MV-4-11 (cell line): Measurements from ENCODE around the gene MYT1.
"Not testable (repeated sequence)": the region's sequence is repeated elsewhere in the genome, so short reads cannot be mapped to it uniquely, and the experiment has no call there.

Source experiments
- DNase-seq: peaks from one replicate; lab custom pipeline; 2025; lab: John Stamatoyannopoulos, UW

Gene MYT1

DNA sequence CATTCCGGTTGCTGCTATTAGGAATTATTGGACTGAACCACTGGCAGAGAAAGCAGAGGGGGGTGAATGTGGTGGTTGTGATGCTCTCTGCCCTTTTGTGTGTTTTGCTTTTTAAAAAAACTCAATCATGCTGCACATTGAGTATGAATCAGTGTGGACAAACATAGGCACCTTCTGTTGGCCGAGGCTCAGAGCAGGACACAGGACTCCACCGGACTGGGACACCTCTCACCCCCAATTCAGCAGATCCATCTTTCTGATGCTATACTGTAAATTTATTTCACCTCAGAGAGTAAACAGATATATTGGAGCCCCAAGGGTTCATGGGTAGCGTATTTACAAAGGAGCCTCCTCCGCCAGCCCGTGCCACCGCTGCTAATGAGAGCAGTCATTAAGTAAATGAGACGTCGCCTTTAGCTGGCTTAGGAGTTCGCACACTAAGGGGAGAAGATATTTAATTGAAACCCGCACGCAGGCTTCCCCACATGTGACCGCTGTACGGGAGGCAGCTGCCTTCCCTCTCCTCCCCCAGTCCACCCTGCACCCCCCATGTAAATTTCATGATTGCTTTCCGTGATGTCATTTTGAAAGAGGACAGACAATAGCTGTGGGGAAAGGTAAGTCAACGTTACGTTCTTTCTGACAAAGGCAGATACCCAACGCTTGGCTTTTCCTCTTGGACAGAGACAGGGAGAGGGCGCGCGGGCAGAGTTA lies at the start of gene MYT1:
Gene MYT1, plus strand, starts transcription at position 330 of the 714 bp plus-strand sequence. CDS start 34,410 bp downstream, outside the sequence.
- DNase-seq = no peak

DNA sequence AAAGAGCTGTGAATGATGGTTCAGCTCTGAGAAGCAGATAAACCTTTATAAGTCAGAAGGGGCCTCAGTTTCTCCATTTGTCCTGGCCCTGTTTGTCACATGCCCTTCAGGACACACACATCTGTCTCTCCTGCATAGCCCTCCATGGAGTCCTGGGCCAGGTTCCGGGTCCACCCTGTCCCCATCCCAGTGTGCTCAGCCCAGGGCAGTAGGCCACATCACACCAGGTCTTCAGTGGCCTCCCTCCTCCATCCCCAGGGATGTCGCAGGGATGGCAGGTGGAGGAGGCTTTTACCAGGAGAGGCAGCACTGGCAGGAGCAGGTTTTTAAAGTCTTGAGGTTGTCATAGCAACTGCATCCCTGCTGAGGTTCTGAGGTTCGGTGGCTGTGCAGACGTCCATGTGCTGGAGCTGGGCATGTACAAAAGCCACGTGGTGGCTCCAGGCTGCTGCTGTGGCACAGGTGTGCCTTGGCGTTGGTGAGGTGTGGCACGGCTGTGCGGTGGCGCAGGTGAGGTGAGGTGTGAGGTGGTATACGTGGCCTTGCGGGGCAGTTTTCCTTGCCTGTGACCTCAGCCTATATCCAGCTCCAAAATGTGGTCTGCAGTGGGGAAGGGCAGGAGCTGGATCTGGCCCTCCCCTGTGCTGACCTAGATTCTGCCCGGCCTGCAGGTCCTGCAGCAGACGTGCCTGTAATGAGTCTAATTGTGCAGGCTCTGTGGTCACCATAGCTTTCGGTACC lies 48.9 kb upstream of the MYT1 start:
- no peak for DNase-seq

DNA sequence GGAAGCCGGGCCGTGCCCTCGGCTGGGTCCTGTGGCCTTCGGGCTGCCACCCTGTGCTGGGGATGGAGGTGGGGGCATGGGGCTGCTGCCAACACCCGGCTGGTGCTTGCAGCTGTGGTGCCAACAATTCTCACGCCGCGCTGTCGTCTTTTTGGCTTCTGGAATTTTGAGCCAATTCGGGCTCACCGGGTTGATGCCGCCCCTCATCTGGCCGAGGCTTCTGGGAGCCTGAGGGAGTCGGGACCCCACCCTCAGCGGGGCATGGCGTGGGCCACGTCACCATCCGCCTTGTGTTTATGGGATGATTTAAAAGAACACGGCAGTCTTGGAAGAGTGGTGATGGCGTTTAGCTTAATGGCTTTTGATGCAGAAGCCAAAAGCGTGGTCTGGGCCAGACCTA lies 48.2 kb upstream of the MYT1 start:
- DNase-seq = no peak

DNA sequence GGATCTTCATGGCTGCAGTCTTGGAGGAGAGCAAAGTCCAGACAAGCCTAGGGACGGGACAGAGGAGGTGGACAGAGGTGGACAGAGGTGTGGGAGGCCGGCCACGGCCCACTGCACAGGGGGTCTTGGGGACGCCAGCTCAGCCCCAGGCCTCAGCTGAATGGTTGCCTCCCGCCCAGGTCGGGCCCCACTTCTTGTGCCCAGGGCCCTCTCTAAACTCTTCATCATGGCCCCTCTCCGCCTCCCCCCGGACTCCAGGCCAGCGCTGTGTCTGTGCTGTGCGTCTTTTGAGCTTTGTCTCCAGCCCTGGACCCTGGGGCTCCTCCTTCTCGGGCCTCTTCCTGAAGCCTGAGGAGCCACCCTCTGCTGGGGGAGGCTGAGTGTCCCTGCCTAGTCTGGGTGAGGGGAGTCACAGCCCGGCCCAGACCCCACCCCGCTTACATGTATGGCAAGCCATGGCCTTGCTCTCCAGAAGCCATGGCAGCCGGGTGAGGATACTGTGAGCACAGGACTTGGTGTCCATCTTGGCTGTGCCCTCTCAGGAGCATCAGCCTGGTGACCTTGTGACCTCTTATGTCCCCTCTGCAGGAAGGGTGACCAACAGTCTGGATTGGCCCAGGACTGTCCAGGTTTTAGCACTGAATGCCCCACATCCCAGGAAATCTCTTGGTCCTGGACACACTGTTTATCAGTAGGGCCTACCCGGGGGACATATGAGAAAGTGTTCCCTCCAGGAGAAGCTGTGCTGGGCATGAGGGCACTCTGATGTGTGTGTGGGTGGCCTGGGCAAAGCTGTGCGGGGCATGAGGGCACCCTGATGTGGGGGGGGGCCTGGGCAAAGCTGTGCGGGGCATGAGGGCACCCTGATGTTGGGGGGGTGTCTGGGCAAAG lies 47.5 kb upstream of the MYT1 start:
- no peak for DNase-seq

GRCh38 chr20:64117432-64117777 lies 46.8 kb upstream of the MYT1 start:
- not testable (repeated sequence) for DNase-seq

- DNase-seq = no peak
Observed at GRCh38 chr20:64119301-64119680, 45.0 kb upstream of the MYT1 start.

DNA sequence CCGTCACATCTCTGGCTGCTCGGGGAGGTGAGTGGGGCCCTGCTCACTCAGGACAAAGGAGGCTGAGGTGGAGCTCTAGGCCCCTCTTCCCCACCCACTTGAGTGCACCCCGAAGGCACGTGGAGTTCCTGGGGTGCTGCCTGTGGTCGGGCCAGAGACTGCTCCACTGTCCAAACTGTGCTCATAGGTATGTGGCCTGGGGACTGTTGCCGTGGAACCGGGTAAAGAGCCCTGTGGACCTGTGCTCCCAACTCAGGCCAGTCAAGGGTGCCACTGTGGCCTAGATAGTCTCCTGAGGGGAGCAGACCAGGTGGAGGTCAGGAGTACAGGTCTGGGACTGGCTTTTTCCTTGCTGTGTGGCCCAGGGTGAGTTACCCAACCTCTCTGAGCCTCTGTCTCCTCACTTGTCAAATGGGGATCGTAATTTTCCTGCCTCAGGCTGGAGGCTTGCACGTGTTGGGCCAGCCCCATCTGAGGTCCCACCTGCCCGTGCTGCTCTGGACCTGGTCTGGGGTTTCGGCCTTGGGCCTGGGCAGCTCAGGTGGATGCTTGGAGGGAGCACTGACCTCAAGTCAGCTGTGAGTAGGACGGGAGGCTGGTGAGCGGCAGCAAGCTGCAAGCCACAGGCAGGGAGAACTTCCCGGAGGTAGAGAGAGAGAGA lies 44.4 kb upstream of the MYT1 start:
- DNase-seq = no peak

GRCh38 chr20:64121586-64121985 lies 42.7 kb upstream of the MYT1 start:
- no peak for DNase-seq

DNA sequence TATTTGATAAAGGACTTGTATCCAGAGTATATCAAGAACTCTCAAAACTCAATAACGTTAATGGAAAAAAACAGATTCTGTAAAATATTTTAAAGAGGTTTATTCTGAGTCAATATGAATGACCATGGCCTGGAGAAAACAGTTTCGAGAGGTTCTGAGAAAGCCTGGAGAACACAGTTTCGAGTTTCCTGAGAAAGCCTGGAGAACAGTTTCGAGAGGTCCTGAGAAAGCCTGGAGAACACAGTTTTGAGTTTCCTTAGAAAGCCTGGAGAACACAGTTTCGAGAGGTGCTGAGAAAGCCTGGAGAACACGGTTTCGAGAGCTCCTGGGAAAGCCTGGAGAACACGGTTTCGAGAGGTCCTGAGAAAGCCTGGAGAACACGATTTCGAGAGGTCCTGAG lies 41.3 kb upstream of the MYT1 start:
- DNase-seq = not testable (repeated sequence)

GRCh38 chr20:64123517-64123916 lies 40.7 kb upstream of the MYT1 start:
- DNase-seq = not testable (repeated sequence)

DNA sequence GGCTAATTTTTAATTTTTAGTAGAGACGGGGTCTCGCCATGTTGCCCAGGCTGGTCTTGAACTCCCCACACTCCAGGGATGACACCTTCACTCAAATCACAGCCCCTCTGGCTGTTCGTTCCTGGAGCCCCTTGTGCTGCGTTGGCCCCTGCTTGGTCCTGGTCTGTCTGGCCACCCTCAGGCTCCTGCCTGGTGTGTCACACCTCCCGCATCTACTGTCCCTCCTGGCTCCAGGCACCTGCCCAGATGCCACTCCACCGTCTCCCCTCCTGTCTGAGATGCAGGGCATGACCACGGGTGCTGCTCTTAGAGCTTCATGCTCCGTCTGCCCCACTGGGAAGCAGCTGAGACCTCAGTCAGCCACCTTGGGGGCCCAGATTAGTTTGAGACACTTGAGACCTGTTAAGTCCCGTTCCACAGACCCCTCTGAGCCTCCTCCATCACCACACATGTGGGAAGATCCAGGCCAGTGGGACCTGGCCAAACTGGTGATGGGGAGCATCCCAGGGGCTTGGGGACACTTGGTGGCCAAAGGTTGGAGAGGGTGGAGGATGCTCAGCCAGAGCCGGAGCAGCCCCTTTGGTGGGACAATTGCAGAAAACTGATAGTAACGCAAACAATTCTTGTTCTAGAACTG lies 35.0 kb upstream of the MYT1 start:
- no peak for DNase-seq

DNA sequence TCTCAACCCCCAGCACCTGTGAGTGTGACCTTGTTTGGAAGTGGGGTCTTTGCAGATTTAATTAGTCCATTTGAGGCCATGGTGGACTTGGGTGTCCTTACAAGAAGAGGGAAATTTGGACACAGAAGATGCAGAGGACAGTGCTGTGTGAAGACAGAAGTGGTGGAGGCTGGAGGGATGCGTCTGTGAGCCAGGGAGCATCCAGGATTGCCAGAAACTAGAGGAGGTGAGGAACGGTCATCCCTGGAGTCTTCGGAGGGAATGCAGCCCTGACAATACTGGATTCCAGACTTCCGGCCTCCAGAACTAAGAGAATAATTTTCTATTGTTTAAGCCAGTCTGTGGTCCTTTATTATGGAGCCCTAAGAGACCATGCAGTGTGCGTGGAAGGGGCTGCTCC lies 34.0 kb upstream of the MYT1 start:
- DNase-seq = no peak

- DNase-seq = no peak
Observed at GRCh38 chr20:64130876-64131275, 33.4 kb upstream of the MYT1 start.

DNA sequence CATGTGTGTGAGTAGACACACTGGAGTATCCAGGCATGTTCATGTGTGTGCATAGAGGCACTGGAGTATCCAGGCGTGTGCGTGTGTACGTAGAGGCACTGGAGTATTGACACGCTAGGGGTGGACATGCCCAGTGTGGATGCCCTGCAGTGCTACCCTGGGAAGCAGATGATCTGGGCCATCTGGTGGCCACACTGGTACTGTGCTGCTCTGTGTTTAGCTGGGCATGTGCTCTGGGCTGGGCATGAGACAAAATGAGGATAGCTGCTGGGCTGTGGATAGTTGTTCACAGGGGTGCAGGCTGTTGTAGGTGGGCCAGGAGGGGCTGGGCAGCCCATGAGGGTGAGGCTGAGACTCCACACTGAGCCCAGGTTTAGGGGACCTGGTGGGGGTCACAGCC lies 32.8 kb upstream of the MYT1 start:
- no peak for DNase-seq

- no peak for DNase-seq
Observed at GRCh38 chr20:64133951-64134407, 30.3 kb upstream of the MYT1 start.

- not testable (repeated sequence) for DNase-seq
Observed at GRCh38 chr20:64134744-64135143, 29.5 kb upstream of the MYT1 start.

DNA sequence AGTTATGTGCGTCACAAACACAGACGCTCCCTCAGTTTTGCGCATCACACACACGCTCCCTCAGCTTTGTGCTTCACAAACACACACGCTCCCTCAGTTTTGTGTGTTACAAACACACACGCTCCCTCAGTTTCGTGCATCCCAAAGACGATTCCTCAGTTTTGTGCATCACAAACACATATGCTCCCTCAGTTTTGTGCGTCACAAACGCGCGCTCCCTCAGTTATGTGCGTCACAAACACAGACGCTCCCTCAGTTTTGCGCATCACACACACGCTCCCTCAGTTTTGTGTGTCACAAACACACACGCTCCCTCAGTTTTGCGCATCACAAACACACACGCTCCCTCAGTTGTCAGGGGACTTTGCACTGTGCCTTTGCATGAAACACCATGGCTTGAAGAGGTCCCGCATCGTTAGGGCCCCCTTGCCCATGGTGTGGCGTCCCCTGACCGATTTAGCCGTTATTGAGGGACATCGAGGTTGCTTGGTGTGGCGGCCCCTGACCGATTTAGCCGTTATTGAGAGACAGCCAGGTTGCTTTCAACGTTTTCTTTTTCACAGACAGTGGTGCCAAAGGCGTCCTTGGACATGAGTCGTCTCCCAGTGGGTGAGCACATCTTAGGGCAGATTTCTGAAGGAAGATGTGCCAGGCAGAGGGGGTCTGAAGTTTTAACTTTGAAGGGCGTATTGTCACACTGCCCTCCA lies 28.1 kb upstream of the MYT1 start:
- DNase-seq = no peak

GRCh38 chr20:64137598-64138031 lies 26.6 kb upstream of the MYT1 start:
- no peak for DNase-seq

- no peak for DNase-seq
Observed at GRCh38 chr20:64138276-64138815, 25.9 kb upstream of the MYT1 start.

DNA sequence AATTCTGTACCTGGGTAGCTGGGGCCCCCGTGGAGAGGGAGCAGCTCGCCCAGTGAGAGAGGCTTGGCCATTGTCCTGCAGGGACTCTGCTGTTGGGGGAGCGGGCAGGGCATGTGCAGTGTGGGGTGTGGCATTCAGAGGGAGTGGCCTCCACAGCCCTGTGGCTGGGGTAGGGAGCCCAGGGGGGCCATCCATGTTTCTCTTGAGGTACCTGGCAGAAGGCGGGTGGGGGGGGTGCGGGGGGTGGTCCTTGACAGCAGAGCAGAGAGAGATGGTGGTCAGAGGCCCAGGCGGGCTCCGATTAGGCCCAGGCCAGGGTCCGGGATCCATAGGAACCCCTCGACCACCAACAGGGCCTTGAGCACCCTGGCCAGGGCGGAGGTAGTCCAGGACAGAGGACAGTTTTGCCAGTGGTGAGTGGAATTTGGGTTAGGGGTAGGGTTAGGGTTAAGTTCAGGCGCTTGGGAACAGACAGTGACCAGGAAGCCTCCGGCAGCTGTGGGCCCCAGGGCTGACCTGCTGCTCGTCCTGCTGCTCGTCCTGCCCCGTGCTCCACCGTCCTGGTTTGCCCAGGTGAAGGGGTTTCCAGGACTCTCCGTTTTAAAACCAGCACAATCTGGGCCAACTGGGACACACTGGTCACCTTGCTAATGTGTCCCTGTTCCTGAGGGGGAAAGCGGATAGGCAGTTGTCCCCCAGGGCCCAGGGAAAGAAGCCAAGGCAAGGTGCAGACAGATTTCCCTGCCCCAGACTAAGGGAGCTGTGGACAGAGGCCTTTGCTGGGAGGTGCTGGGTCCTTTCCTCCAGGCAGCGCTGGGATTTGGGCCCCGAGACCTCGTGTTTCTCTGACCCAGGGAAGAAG lies 24.8 kb upstream of the MYT1 start:
- DNase-seq = no peak
